COLO668 (cell line): ENCODE measurements around the gene R3HDM1.
"Not testable (repeated sequence)": the region's sequence is repeated elsewhere in the genome, so short reads cannot be mapped to it uniquely, and the experiment has no call there.

Experiments used
- DNase-seq: peaks from one replicate; lab custom pipeline; 2025; ENCODE audit not compliant: unreplicated experiment; lab: John Stamatoyannopoulos, UW

Gene R3HDM1

GRCh38 chr2:135638825-135639224 is 107.5 kb downstream of the R3HDM1 start:
- DNase-seq = no peak

- DNase-seq = no peak
Measured at GRCh38 chr2:135641156-135642068, 110.1 kb downstream of the R3HDM1 start.

- no peak for DNase-seq
Measured at GRCh38 chr2:135647836-135648579, 116.7 kb downstream of the R3HDM1 start.

GRCh38 chr2:135650721-135651120 is 119.4 kb downstream of the R3HDM1 start:
- no peak for DNase-seq

- no peak for DNase-seq
Measured at GRCh38 chr2:135651717-135652116, 120.4 kb downstream of the R3HDM1 start.

GRCh38 chr2:135654239-135654638 is 123.0 kb downstream of the R3HDM1 start:
- not testable (repeated sequence) for DNase-seq

- DNase-seq = no peak
Measured at GRCh38 chr2:135657806-135658582, 126.7 kb downstream of the R3HDM1 start.

- no peak for DNase-seq
Measured at GRCh38 chr2:135662088-135662487, 130.8 kb downstream of the R3HDM1 start.

GRCh38 chr2:135663148-135663700 is 131.9 kb downstream of the R3HDM1 start:
- no peak for DNase-seq

- no peak for DNase-seq
Measured at GRCh38 chr2:135664623-135665068, 133.4 kb downstream of the R3HDM1 start.

- no peak for DNase-seq
Measured at GRCh38 chr2:135667045-135667444, 135.8 kb downstream of the R3HDM1 start.

- DNase-seq = no peak
Measured at GRCh38 chr2:135674453-135674852, 143.2 kb downstream of the R3HDM1 start.

GRCh38 chr2:135676031-135676430 is 144.7 kb downstream of the R3HDM1 start:
- no peak for DNase-seq

GRCh38 chr2:135679125-135679524 is 147.8 kb downstream of the R3HDM1 start:
- no peak for DNase-seq

GRCh38 chr2:135685361-135685760 is 154.1 kb downstream of the R3HDM1 start:
- no peak for DNase-seq

GRCh38 chr2:135688978-135689377 is 157.7 kb downstream of the R3HDM1 start:
- DNase-seq = no peak

GRCh38 chr2:135689679-135690078 is 158.4 kb downstream of the R3HDM1 start:
- no peak for DNase-seq

GRCh38 chr2:135694711-135695110 is 163.4 kb downstream of the R3HDM1 start:
- DNase-seq = no peak

- no peak for DNase-seq
Measured at GRCh38 chr2:135698838-135699237, 167.6 kb downstream of the R3HDM1 start.

GRCh38 chr2:135701442-135701841 is 170.2 kb downstream of the R3HDM1 start:
- no peak for DNase-seq

GRCh38 chr2:135703300-135703699 is 172.0 kb downstream of the R3HDM1 start:
- DNase-seq = no peak
